Right renal cortex interstitium (tissue), 3 donors: ENCODE data around the gene CLEC4G. TPM values are rescaled to one million over a fixed set of nuclear protein-coding genes. Genes with fewer than 3 reads are reported as not detected.

Experiments used
- polyA plus RNA-seq, 3 donors: library from polyadenylated mRNA; unstranded; fragments of 120-200 nt; gene quantifications; one replicate each; pipeline ENCODE4 v1.2.1, GENCODE V29; 2013; ENCODE audit not compliant: insufficient read length in 3 of 3

CLEC4G gene
- polyA plus RNA-seq, 3 donors, result not detected

Other genes with a start within 250 kb of the CLEC4G start
- gene PEX11G, start 243.1 kb downstream of the CLEC4G start, polyA plus RNA-seq, result 1 to 10 TPM; 4.7 to 6.2 (median 5.4) TPM
- gene ZNF358, start 216.0 kb downstream of the CLEC4G start, polyA plus RNA-seq, result 10 to 100 TPM; 28.7 to 39.8 (median 32.4) TPM
- gene MCOLN1, start 209.5 kb downstream of the CLEC4G start, polyA plus RNA-seq, result 10 to 100 TPM; 13.5 to 15.0 (median 13.9) TPM
- gene PNPLA6, start 196.4 kb downstream of the CLEC4G start, polyA plus RNA-seq, result 10 to 100 TPM; 29.4 to 39.1 (median 32.5) TPM
- gene CAMSAP3, start 136.2 kb downstream of the CLEC4G start, polyA plus RNA-seq, result 10 to 100 TPM; 12.3 to 15.4 (median 12.5) TPM
- 10 to 100 TPM; 30.3 to 35.7 (median 30.9) TPM for gene XAB2, start 102.6 kb downstream of the CLEC4G start, polyA plus RNA-seq
- gene PET100, start 102.3 kb downstream of the CLEC4G start, polyA plus RNA-seq, result 100 to 1,000 TPM; 114 to 139 (median 125) TPM
- gene PCP2, start 98.4 kb downstream of the CLEC4G start, polyA plus RNA-seq, result under 1 TPM; 0.58 to 0.83 (median 0.62) TPM
- gene STXBP2, start 95.0 kb downstream of the CLEC4G start, polyA plus RNA-seq, result 10 to 100 TPM; 60.0 to 69.0 (median 61.0) TPM
- gene RETN, start 63.1 kb downstream of the CLEC4G start, polyA plus RNA-seq, result 1 to 10 TPM in 2 of 3 donors, under 1 TPM in 1; 0.64 to 1.5 (median 1.3) TPM
- under 1 TPM in 2 of 3 donors, not detected in 1; 0.10 to 0.44 TPM for gene MCEMP1, start 55.0 kb downstream of the CLEC4G start, polyA plus RNA-seq
- gene TRAPPC5, start 51.3 kb downstream of the CLEC4G start, polyA plus RNA-seq, result 10 to 100 TPM; 39.8 to 49.0 (median 46.4) TPM
- under 1 TPM in 1 of 3 donors, not detected in 2; 0.22 TPM for gene FCER2, start 30.0 kb downstream of the CLEC4G start, polyA plus RNA-seq
- 1 to 10 TPM in 2 of 3 donors, under 1 TPM in 1; 0.94 to 1.4 (median 1.3) TPM for gene CD209, start 15.4 kb upstream of the CLEC4G start, polyA plus RNA-seq
- 1 to 10 TPM; 2.0 to 4.2 (median 2.1) TPM for gene CLEC4M, start 31.1 kb upstream of the CLEC4G start, polyA plus RNA-seq
- 10 to 100 TPM; 14.1 to 17.9 (median 15.5) TPM for gene EVI5L, start 98.1 kb upstream of the CLEC4G start, polyA plus RNA-seq
- 1 to 10 TPM; 4.2 to 4.5 (median 4.3) TPM for gene PRR36, start 142.3 kb upstream of the CLEC4G start, polyA plus RNA-seq
- 1 to 10 TPM; 1.9 to 2.4 (median 2.3) TPM for gene LRRC8E, start 156.4 kb upstream of the CLEC4G start, polyA plus RNA-seq
- gene MAP2K7, start 171.8 kb upstream of the CLEC4G start, polyA plus RNA-seq, result 10 to 100 TPM; 21.5 to 27.5 (median 27.0) TPM
- under 1 TPM; 0.12 to 0.45 (median 0.32) TPM for gene TGFBR3L, start 182.7 kb upstream of the CLEC4G start, polyA plus RNA-seq
- gene SNAPC2, start 188.2 kb upstream of the CLEC4G start, polyA plus RNA-seq, result 10 to 100 TPM; 11.3 to 13.3 (median 12.4) TPM
- 10 to 100 TPM in 2 of 3 donors, 1 to 10 TPM in 1; 10.0 to 16.1 (median 11.5) TPM for gene CTXN1, start 194.0 kb upstream of the CLEC4G start, polyA plus RNA-seq
- 10 to 100 TPM; 34.3 to 38.2 (median 38.1) TPM for gene TIMM44, start 211.6 kb upstream of the CLEC4G start, polyA plus RNA-seq